Stimulated activated CD4-positive, alpha-beta T cell treated with anti-CD3 and anti-CD28 coated beads, Interleukin-4, amount 100 ng/mL, for 24 hours (primary cell): ENCODE measurements around the gene GALNTL6.

Experiments
- DNase-seq: peaks from one replicate; pipeline ENCODE4 v3.0.0-alpha.2; 2020

Gene GALNTL6

GRCh38 chr4:171889681-171890080 lies 76.5 kb downstream of the GALNTL6 start:
- DNase-seq = no peak

- DNase-seq = no peak
Measured at GRCh38 chr4:171891038-171891437, 77.8 kb downstream of the GALNTL6 start.

GRCh38 chr4:171896426-171896825 lies 83.2 kb downstream of the GALNTL6 start:
- DNase-seq = no peak

- no peak for DNase-seq
Measured at GRCh38 chr4:171919314-171919713, 106.1 kb downstream of the GALNTL6 start.

GRCh38 chr4:171920901-171921300 lies 107.7 kb downstream of the GALNTL6 start:
- DNase-seq = no peak

- DNase-seq = no peak
Measured at GRCh38 chr4:171924746-171925376, 111.7 kb downstream of the GALNTL6 start.

- DNase-seq = no peak
Measured at GRCh38 chr4:171928336-171928735, 115.1 kb downstream of the GALNTL6 start.

- DNase-seq = no peak
Measured at GRCh38 chr4:171929477-171929876, 116.3 kb downstream of the GALNTL6 start.

- DNase-seq = no peak
Measured at GRCh38 chr4:171929907-171930306, 116.7 kb downstream of the GALNTL6 start.

GRCh38 chr4:171932238-171932637 lies 119.0 kb downstream of the GALNTL6 start:
- no peak for DNase-seq

- no peak for DNase-seq
Measured at GRCh38 chr4:171940656-171941055, 127.5 kb downstream of the GALNTL6 start.

GRCh38 chr4:171947400-171947799 lies 134.2 kb downstream of the GALNTL6 start:
- no peak for DNase-seq

- DNase-seq = no peak
Measured at GRCh38 chr4:171948038-171948437, 134.8 kb downstream of the GALNTL6 start.

GRCh38 chr4:171954650-171955049 lies 141.4 kb downstream of the GALNTL6 start:
- no peak for DNase-seq

- DNase-seq = no peak
Measured at GRCh38 chr4:171956678-171957077, 143.5 kb downstream of the GALNTL6 start.

GRCh38 chr4:171962110-171962509 lies 148.9 kb downstream of the GALNTL6 start:
- no peak for DNase-seq

- no peak for DNase-seq
Measured at GRCh38 chr4:171966356-171966755, 153.2 kb downstream of the GALNTL6 start.

GRCh38 chr4:171978216-171978615 lies 165.0 kb downstream of the GALNTL6 start:
- DNase-seq = no peak

GRCh38 chr4:171979461-171979860 lies 166.3 kb downstream of the GALNTL6 start:
- DNase-seq = no peak

GRCh38 chr4:171981185-171981584 lies 168.0 kb downstream of the GALNTL6 start:
- no peak for DNase-seq

- no peak for DNase-seq
Measured at GRCh38 chr4:171983935-171984805, 171.0 kb downstream of the GALNTL6 start.

GRCh38 chr4:171985129-171985528 lies 171.9 kb downstream of the GALNTL6 start:
- DNase-seq = no peak

GRCh38 chr4:171993247-171993646 lies 180.0 kb downstream of the GALNTL6 start:
- no peak for DNase-seq

GRCh38 chr4:172007889-172008288 lies 194.7 kb downstream of the GALNTL6 start:
- DNase-seq = no peak
